ENCODE data around the gene SMPD2.
A peak's percentile ranks its signal among the peaks of the same experiment; 100 is the strongest.

Gene SMPD2

GRCh38 chr6:109467696-109468095 is 27.2 kb downstream of the SMPD2 start:
- FAIRE-seq (no peak), DNase-seq (ENCODE audit: insufficient read length, low spot score) (no peak)
- TF ChIP-seq POU2F2 (IDR thresholded peaks at IDR 0.05; ENCODE audit: low read depth, low read length): no peak
- TF ChIP-seq PAX5 (IDR thresholded peaks at IDR 0.05; ENCODE audit: insufficient read depth, low read length, severe bottlenecking): no peak

- DNase-seq (ENCODE audit: insufficient read length, low spot score): no peak
- no peak for FAIRE-seq
- no peak for TF ChIP-seq TAF1 (IDR thresholded peaks at IDR 0.05; ENCODE audit: low read depth, low read length)
- TF ChIP-seq POU2F2 (IDR thresholded peaks at IDR 0.05; ENCODE audit: low read depth, low read length): no peak
- TF ChIP-seq SPI1 (IDR thresholded peaks at IDR 0.05; ENCODE audit: low read depth, low read length): no peak
Observed at GRCh38 chr6:109469591-109470189, 29.2 kb downstream of the SMPD2 start.

- no peak for TF ChIP-seq PAX5 (IDR thresholded peaks at IDR 0.05; ENCODE audit: insufficient read depth, low read length, severe bottlenecking)
- FAIRE-seq (no peak), DNase-seq (ENCODE audit: insufficient read length, low spot score) (no peak)
Observed at GRCh38 chr6:109471105-109471810, 30.7 kb downstream of the SMPD2 start.

- no peak for DNase-seq (ENCODE audit: insufficient read length, low spot score)
- FAIRE-seq: peak; percentile 26
- TF ChIP-seq SPI1 (IDR thresholded peaks at IDR 0.05; ENCODE audit: low read depth, low read length) (peak; percentile 56), PAX5 (IDR thresholded peaks at IDR 0.05; ENCODE audit: insufficient read depth, low read length, severe bottlenecking) (no peak)
Observed at GRCh38 chr6:109472132-109472995, 31.8 kb downstream of the SMPD2 start.

- no peak for FAIRE-seq
- DNase-seq (ENCODE audit: insufficient read length, low spot score): no peak
- TF ChIP-seq POLR2AphosphoS5 (IDR thresholded peaks at IDR 0.05; ENCODE audit: low read depth, low read length): no peak
- TF ChIP-seq TAF1 (IDR thresholded peaks at IDR 0.05; ENCODE audit: low read depth, low read length): no peak
- no peak for TF ChIP-seq POLR2A (IDR thresholded peaks at IDR 0.05; ENCODE audit: low read depth, low read length)
- no peak for TF ChIP-seq POU2F2 (IDR thresholded peaks at IDR 0.05; ENCODE audit: low read depth, low read length)
- TF ChIP-seq SPI1 (IDR thresholded peaks at IDR 0.05; ENCODE audit: low read depth, low read length): no peak
- no peak for TF ChIP-seq PAX5 (IDR thresholded peaks at IDR 0.05; ENCODE audit: insufficient read depth, low read length, severe bottlenecking)
Observed at GRCh38 chr6:109473120-109473519, 32.6 kb downstream of the SMPD2 start.

GRCh38 chr6:109474995-109475394 is 34.5 kb downstream of the SMPD2 start:
- DNase-seq (ENCODE audit: insufficient read length, low spot score): no peak
- no peak for FAIRE-seq

GRCh38 chr6:109475625-109476024 is 35.1 kb downstream of the SMPD2 start:
- FAIRE-seq (no peak), DNase-seq (ENCODE audit: insufficient read length, low spot score) (no peak)
- TF ChIP-seq SPI1 (IDR thresholded peaks at IDR 0.05; ENCODE audit: low read depth, low read length): no peak
- no peak for TF ChIP-seq PAX5 (IDR thresholded peaks at IDR 0.05; ENCODE audit: insufficient read depth, low read length, severe bottlenecking)
- TF ChIP-seq POU2F2 (IDR thresholded peaks at IDR 0.05; ENCODE audit: low read depth, low read length): no peak
- TF ChIP-seq POLR2A (IDR thresholded peaks at IDR 0.05; ENCODE audit: low read depth, low read length): no peak
- no peak for TF ChIP-seq TAF1 (IDR thresholded peaks at IDR 0.05; ENCODE audit: low read depth, low read length)
- no peak for TF ChIP-seq POLR2AphosphoS5 (IDR thresholded peaks at IDR 0.05; ENCODE audit: low read depth, low read length)

More at GRCh38 chr6:109474995-109475394, 34.5 kb downstream of the SMPD2 start:
- no peak for TF ChIP-seq POLR2A (IDR thresholded peaks at IDR 0.05; ENCODE audit: low read depth, low read length)
- no peak for TF ChIP-seq TAF1 (IDR thresholded peaks at IDR 0.05; ENCODE audit: low read depth, low read length)
- no peak for TF ChIP-seq POLR2AphosphoS5 (IDR thresholded peaks at IDR 0.05; ENCODE audit: low read depth, low read length)

GRCh38 chr6:109477184-109477583 is 36.7 kb downstream of the SMPD2 start:
- DNase-seq (ENCODE audit: insufficient read length, low spot score) (no peak), FAIRE-seq (no peak)

GRCh38 chr6:109477725-109478124 is 37.2 kb downstream of the SMPD2 start:
- no peak for TF ChIP-seq SPI1 (IDR thresholded peaks at IDR 0.05; ENCODE audit: low read depth, low read length)
- no peak for TF ChIP-seq POU2F2 (IDR thresholded peaks at IDR 0.05; ENCODE audit: low read depth, low read length)
- TF ChIP-seq POLR2AphosphoS5 (IDR thresholded peaks at IDR 0.05; ENCODE audit: low read depth, low read length): no peak
- TF ChIP-seq TAF1 (IDR thresholded peaks at IDR 0.05; ENCODE audit: low read depth, low read length): no peak
- TF ChIP-seq POLR2A (IDR thresholded peaks at IDR 0.05; ENCODE audit: low read depth, low read length): no peak
- TF ChIP-seq PAX5 (IDR thresholded peaks at IDR 0.05; ENCODE audit: insufficient read depth, low read length, severe bottlenecking): no peak
- FAIRE-seq: no peak

More at GRCh38 chr6:109477184-109477583, 36.7 kb downstream of the SMPD2 start:
- TF ChIP-seq POU2F2 (IDR thresholded peaks at IDR 0.05; ENCODE audit: low read depth, low read length): no peak

GRCh38 chr6:109478222-109478805 is 37.8 kb downstream of the SMPD2 start:
- TF ChIP-seq POLR2AphosphoS5 (IDR thresholded peaks at IDR 0.05; ENCODE audit: low read depth, low read length) (no peak), PAX5 (IDR thresholded peaks at IDR 0.05; ENCODE audit: insufficient read depth, low read length, severe bottlenecking) (no peak)

More at GRCh38 chr6:109477725-109478124, 37.2 kb downstream of the SMPD2 start:
- DNase-seq (ENCODE audit: insufficient read length, low spot score): no peak

More at GRCh38 chr6:109478222-109478805, 37.8 kb downstream of the SMPD2 start:
- FAIRE-seq (no peak), DNase-seq (ENCODE audit: insufficient read length, low spot score) (no peak)

All from GM12891 (cell line).